Endothelial cell of umbilical vein (primary cell): Measurements from ENCODE around the gene FRRS1. TPM values are rescaled to one million over a fixed set of nuclear protein-coding genes. Genes with fewer than 3 reads are reported as not detected.

Experiments
- BruUV-seq: library from RNA; stranded (reverse); fragments of 400-500 nt; replicated peaks from 2 replicates; lab custom pipeline; 2021; lab: Mats Ljungman, UMichigan
- CTCF ChIA-PET: fragments of 300-600, 350-600 bp; sonication (Branson Sonifier 250); formaldehyde crosslinking; loops from one replicate; lab custom pipeline; 2021; ENCODE audit warnings: antibody characterized with exemption, inconsistent platforms; lab: Charles Lee
- POLR2A ChIA-PET: fragments of 300-600, 350-600 bp; sonication (Branson Sonifier 250); formaldehyde crosslinking; loops from one replicate; lab custom pipeline; 2021; ENCODE audit warnings: antibody characterized with exemption, inconsistent platforms; lab: Charles Lee
- DNase-seq: peaks from one replicate; pipeline ENCODE4 v3.0.0-alpha.2; 2011; ENCODE audit warnings: low read depth, low spot score
- FAIRE-seq: peaks from 2 replicates; lab custom pipeline; 2011; peaks lifted over from hg19 to GRCh38; lab: Jason Lieb, UNC
- H2AFZ ChIP-seq: 2 replicates; pipeline ENCODE4 v1.6.0; 2012; ENCODE audit warnings: low read depth, low read length, control low read depth, inconsistent platforms
- H3K27ac ChIP-seq: 2 replicates; pipeline ENCODE4 v1.5.1; 2011; ENCODE audit warnings: low read depth, mild to moderate bottlenecking, control low read depth, low read length, moderate library complexity; ENCODE audit not compliant: insufficient read depth
- H3K27me3 ChIP-seq, 2 experiments: 2 replicates each; pipeline versions ENCODE4 v1.6.0 to v1.6.1; 2011; ENCODE audit warnings: low read length in 2 of 2, mixed read lengths in 1 of 2; ENCODE audit not compliant: control insufficient read depth in 2 of 2, insufficient read depth in 2 of 2
- H3K36me3 ChIP-seq, 2 experiments: 2 replicates in 1 of 2; 3 replicates in 1 of 2; pipeline ENCODE4 v1.5.1; 2011; ENCODE audit warnings: low read length in 2 of 2, mild to moderate bottlenecking in 1 of 2, moderate library complexity in 1 of 2; ENCODE audit not compliant: control insufficient read depth in 2 of 2, insufficient read depth in 2 of 2; ENCODE audit errors: extremely low read depth in 1 of 2
- H3K4me1 ChIP-seq: 3 replicates; pipeline ENCODE4 v1.5.1; 2011; ENCODE audit warnings: mild to moderate bottlenecking, low read length; ENCODE audit not compliant: control insufficient read depth, insufficient read depth; ENCODE audit errors: extremely low read depth
- H3K4me2 ChIP-seq: 2 replicates; pipeline ENCODE4 v1.6.1; 2011; ENCODE audit warnings: low read length, control low read depth, mixed read lengths; ENCODE audit not compliant: insufficient read depth
- H3K4me3 ChIP-seq, 3 experiments: fragments of 200-600 bp in 1 of 3; sonication (generic), shearing (Covaris generic) in 1 of 3; replicated peaks in 1 of 3; 2 replicates each; pipeline ENCODE4 v1.5.1; 2011 to 2016; ENCODE audit warnings: control low read depth in 3 of 3, low read length in 3 of 3, mild to moderate bottlenecking in 2 of 3, inconsistent platforms in 1 of 3, low read depth in 1 of 3, moderate library complexity in 1 of 3; ENCODE audit not compliant: insufficient read depth in 1 of 3
- H3K79me2 ChIP-seq: 2 replicates; pipeline ENCODE4 v1.6.0; 2012; ENCODE audit warnings: low read length, inconsistent platforms; ENCODE audit not compliant: control insufficient read depth, insufficient read depth
- H3K9ac ChIP-seq: replicated peaks from 2 replicates; pipeline ENCODE3; 2011; ENCODE audit warnings: low read length, control low read depth; ENCODE audit not compliant: insufficient read depth; ENCODE audit errors: extremely low read depth
- H3K9me1 ChIP-seq: replicated peaks from 3 replicates; pipeline ENCODE4 v1.6.0; 2011; ENCODE audit warnings: mild to moderate bottlenecking, low read length; ENCODE audit not compliant: control insufficient read depth, insufficient read depth; ENCODE audit errors: extremely low read depth
- H3K9me3 ChIP-seq: replicated peaks from 2 replicates; pipeline ENCODE4 v1.5.1; 2012; ENCODE audit warnings: low read length, inconsistent platforms; ENCODE audit not compliant: control insufficient read depth, insufficient read depth
- H4K20me1 ChIP-seq: replicated peaks from 2 replicates; pipeline ENCODE3; 2011; ENCODE audit warnings: mild to moderate bottlenecking, low read length; ENCODE audit not compliant: control insufficient read depth, insufficient read depth; ENCODE audit errors: extremely low read depth
- FOS ChIP-seq: IDR thresholded peaks from 2 replicates; pipeline ENCODE4 v1.6.1; 2011; ENCODE audit warnings: mild to moderate bottlenecking, low read length, moderate library complexity, borderline replicate concordance; ENCODE audit not compliant: insufficient read depth
- JUN ChIP-seq: IDR thresholded peaks from 2 replicates; pipeline ENCODE4 v1.6.1; 2011; ENCODE audit warnings: borderline replicate concordance, low read depth; ENCODE audit not compliant: insufficient read length, insufficient read depth
- MYC ChIP-seq: IDR thresholded peaks from one replicate; pipeline ENCODE4 v1.6.1; 2011; ENCODE audit warnings: mild to moderate bottlenecking, low read depth, low read length
- POLR2A ChIP-seq: IDR thresholded peaks from 2 replicates; pipeline ENCODE4 v1.6.1; 2012; ENCODE audit warnings: low read depth, mild to moderate bottlenecking, control low read depth, low read length
- dilution Hi-C: fragments of 300-500 bp; cut with MboI; formaldehyde crosslinking; loops from one replicate; pipeline ENCODE4 v1.15.0; 2019; ENCODE audit warnings: low sequenced_read_pairs; ENCODE audit not compliant: extremely low pct_ligation_motif_present
- intact Hi-C: fragments of 100-400 bp; cut with micrococcal nuclease; formaldehyde crosslinking; loops from one replicate; pipeline ENCODE4 v1.10.0; 2022
- polyA plus RNA-seq, 4 experiments: library from polyadenylated mRNA; depleted of rRNA in 3 of 4; stranded (reverse) in 3 of 4; unstranded in 1 of 4; fragments of >200 nt; gene quantifications; 2 replicates each; pipeline versions ENCODE4 v1.2.1 to v1.2.3, GENCODE V29; 2011 to 2012; ENCODE audit warnings: missing spikeins in 1 of 4
- total RNA-seq: library from RNA; stranded (reverse); gene quantifications from 2 replicates; pipeline ENCODE4 v1.2.3, GENCODE V29; 2021
- TF ChIP-seq, protein P1 (sequence below), 2 donors: IDR thresholded peaks; 1 replicate in 1 of 2; 2 replicates in 1 of 2; pipeline ENCODE4 v1.5.1; 2011; ENCODE audit warnings: low read length in 2 of 2, mild to moderate bottlenecking in 2 of 2, moderate library complexity in 2 of 2, control low read depth in 1 of 2, inconsistent platforms in 1 of 2, low read depth in 1 of 2; ENCODE audit not compliant: insufficient read depth in 1 of 2; ENCODE audit errors: extremely low read depth in 1 of 2

FRRS1 gene
- total and polyA plus RNA-seq, 2 donors (not counting 3 experiments of a cell fraction or from before 2014, with no cell fraction given): 1.1 to 3.1 TPM

DNA sequence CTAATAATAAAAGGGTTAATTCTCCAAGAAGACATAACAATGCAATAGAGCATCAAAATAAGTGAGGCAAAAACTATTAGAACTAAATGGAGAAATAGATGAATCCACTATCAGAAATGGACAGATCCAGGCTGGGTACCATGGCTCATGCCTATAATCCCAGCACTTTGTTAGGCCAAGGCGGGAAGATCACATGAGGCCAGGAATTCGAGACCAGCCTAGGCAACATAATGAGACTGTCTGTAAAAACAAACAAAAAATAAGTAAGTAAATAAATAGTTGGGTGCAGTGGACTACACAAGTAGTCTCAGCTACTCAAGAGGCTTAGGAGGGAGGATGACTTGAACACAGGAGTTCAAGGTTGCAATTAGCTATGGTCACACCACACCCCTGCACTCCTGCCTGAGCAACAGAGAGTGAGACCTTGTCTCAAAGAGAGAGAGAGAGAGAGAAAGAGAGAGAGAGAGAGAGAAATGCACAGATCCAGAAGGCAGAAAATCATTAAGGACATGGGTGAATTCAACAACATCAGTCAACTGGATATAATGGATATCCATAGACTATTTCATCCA, 12.3 kb downstream of the FRRS1 start:
- Histone ChIP-seq H3K9me1 (no peaks in the 10 kb centered on the region), H2AFZ (no peak overlapping the region), H3K9me3 (no peaks in the 10 kb centered on the region), H3K9ac (no peak overlapping the region), H3K4me2 (no peak overlapping the region), H3K27ac (no peak overlapping the region), H3K79me2 (no peaks in the 10 kb centered on the region), H3K4me1 (no peaks in the 10 kb centered on the region), H3K4me3 (no peak overlapping the region), H4K20me1 (no peaks in the 10 kb centered on the region), H3K27me3 (no peaks in the 10 kb centered on the region), H3K36me3 (no peaks in the 10 kb centered on the region)
- ChIA-PET CTCF (interaction anchor here (0.9 to 2.1 kb wide), 2 partner anchors 10 to 12 kb away, joined by 3 to 5 read pairs; partner anchors contain the start of gene FRRS1), POLR2A (no interaction called here)
- DNase-seq (no peak), FAIRE-seq (no peak)
- intact Hi-C loops: no loop called here
- dilution Hi-C loops: no loop called here
- no TSS peak for BruUV-seq
- TF ChIP-seq FOS (no peak), POLR2A (no peak), JUN (no peak), MYC (no peak)
- TF ChIP-seq, protein P1, sequence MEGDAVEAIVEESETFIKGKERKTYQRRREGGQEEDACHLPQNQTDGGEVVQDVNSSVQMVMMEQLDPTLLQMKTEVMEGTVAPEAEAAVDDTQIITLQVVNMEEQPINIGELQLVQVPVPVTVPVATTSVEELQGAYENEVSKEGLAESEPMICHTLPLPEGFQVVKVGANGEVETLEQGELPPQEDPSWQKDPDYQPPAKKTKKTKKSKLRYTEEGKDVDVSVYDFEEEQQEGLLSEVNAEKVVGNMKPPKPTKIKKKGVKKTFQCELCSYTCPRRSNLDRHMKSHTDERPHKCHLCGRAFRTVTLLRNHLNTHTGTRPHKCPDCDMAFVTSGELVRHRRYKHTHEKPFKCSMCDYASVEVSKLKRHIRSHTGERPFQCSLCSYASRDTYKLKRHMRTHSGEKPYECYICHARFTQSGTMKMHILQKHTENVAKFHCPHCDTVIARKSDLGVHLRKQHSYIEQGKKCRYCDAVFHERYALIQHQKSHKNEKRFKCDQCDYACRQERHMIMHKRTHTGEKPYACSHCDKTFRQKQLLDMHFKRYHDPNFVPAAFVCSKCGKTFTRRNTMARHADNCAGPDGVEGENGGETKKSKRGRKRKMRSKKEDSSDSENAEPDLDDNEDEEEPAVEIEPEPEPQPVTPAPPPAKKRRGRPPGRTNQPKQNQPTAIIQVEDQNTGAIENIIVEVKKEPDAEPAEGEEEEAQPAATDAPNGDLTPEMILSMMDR (IDR thresholded peaks at IDR 0.05; ENCODE audit: extremely low read depth in 1 of 2, insufficient read depth in 1 of 2, low read depth in 1 of 2, low read length in 2 of 2): no peak
